MV-4-11 (cell line): ENCODE measurements around the gene GAGE12C.
"Not testable (repeated sequence)": the region's sequence is repeated elsewhere in the genome, so short reads cannot be mapped to it uniquely, and the experiment has no call there.

Experiments
- DNase-seq: peaks from one replicate; lab custom pipeline; 2025; lab: John Stamatoyannopoulos, UW

GAGE12C gene

GRCh38 chrX:49531877-49532276 is at the start of gene GAGE12C:
TSS of gene GAGE12C (plus strand) at chrX:49532177. CDS start at chrX:49533332, 1,155 bp downstream.
- DNase-seq: not testable (repeated sequence)

DNA sequence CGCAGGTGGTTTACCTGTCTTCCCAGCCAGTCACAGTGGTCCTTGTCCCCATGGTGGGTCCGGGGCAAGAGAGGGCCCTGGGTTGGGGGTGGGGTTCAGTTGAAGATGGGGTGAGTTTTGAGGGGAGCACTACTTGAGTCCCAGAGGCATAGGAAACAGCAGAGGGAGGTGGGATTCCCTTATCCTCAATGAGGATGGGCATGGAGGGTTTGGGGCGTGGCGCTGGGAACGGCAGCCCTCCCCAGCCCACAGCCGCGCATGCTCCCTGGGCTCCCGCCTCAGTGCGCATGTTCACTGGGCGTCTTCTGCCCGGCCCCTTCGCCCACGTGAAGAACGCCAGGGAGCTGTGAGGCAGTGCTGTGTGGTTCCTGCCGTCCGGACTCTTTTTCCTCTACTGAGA is 9.5 kb downstream of the GAGE12C start, which contains the start of gene GAGE12D:
TSS of gene GAGE12D (plus strand) at position 301 of the 400 bp plus-strand sequence. CDS start 1,155 bp downstream, outside the sequence.
- not testable (repeated sequence) for DNase-seq

- DNase-seq: not testable (repeated sequence)
Measured at GRCh38 chrX:49550989-49551388, 19.0 kb downstream of the GAGE12C start, which contains the start of gene GAGE12E. TSS of gene GAGE12E (plus strand) at chrX:49551289. CDS start at chrX:49552444, 1,155 bp downstream.

DNA sequence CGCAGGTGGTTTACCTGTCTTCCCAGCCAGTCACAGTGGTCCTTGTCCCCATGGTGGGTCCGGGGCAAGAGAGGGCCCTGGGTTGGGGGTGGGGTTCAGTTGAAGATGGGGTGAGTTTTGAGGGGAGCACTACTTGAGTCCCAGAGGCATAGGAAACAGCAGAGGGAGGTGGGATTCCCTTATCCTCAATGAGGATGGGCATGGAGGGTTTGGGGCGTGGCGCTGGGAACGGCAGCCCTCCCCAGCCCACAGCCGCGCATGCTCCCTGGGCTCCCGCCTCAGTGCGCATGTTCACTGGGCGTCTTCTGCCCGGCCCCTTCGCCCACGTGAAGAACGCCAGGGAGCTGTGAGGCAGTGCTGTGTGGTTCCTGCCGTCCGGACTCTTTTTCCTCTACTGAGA is 28.6 kb downstream of the GAGE12C start, which contains the start of gene GAGE12F:
TSS of gene GAGE12F (plus strand) at position 301 of the 400 bp plus-strand sequence. CDS start 1,155 bp downstream, outside the sequence.
- not testable (repeated sequence) for DNase-seq

DNA sequence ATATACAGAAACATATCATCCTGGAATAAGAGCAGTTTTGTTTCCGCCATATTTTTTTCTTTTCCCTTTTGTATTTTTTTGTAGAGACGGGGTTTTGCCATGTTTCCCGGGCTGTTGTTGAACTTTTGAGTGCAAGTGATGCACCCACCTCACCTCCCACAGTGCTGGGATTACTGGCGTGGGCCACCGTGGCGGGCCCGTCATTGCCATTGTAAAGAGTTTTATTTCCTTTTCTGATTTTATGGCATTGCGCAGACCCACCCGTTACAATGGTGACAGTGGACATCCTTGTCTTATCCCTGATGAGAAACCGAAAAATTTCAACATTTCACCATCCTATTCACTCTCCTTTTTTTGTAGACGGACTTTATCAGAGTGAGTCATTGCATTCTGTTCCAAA is 36.8 kb downstream of the GAGE12C start:
- not testable (repeated sequence) for DNase-seq

DNA sequence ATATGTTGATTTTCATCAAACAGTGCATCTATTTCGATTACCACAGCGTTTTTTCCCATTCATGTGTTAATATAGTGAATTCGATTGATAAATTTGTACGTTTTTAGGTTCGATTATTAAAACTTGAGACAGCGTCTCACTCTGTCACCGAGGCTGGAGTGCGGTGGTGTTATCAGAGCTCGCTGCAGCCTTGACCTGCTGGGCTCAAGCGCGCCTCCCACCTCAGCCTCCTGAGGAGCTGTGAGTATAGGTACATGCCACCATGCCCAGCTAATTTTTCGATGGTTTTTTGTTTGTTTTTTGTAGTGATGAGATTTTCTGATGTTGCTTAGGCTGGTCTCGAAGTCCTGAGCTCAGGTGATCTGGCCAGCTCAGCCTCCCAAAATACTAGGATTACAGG is 37.2 kb downstream of the GAGE12C start:
- DNase-seq: not testable (repeated sequence)

DNA sequence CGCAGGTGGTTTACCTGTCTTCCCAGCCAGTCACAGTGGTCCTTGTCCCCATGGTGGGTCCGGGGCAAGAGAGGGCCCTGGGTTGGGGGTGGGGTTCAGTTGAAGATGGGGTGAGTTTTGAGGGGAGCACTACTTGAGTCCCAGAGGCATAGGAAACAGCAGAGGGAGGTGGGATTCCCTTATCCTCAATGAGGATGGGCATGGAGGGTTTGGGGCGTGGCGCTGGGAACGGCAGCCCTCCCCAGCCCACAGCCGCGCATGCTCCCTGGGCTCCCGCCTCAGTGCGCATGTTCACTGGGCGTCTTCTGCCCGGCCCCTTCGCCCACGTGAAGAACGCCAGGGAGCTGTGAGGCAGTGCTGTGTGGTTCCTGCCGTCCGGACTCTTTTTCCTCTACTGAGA is 38.1 kb downstream of the GAGE12C start, which contains the start of gene GAGE12G:
TSS of gene GAGE12G (plus strand) at position 301 of the 400 bp plus-strand sequence. CDS start 1,155 bp downstream, outside the sequence.
- not testable (repeated sequence) for DNase-seq

DNA sequence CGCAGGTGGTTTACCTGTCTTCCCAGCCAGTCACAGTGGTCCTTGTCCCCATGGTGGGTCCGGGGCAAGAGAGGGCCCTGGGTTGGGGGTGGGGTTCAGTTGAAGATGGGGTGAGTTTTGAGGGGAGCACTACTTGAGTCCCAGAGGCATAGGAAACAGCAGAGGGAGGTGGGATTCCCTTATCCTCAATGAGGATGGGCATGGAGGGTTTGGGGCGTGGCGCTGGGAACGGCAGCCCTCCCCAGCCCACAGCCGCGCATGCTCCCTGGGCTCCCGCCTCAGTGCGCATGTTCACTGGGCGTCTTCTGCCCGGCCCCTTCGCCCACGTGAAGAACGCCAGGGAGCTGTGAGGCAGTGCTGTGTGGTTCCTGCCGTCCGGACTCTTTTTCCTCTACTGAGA is 47.7 kb downstream of the GAGE12C start, which contains the start of gene GAGE12H:
TSS of gene GAGE12H (plus strand) at position 301 of the 400 bp plus-strand sequence. CDS start 1,155 bp downstream, outside the sequence.
- DNase-seq: not testable (repeated sequence)
